Measurements from ENCODE around the gene RUNX3. TPM values are rescaled to one million over a fixed set of nuclear protein-coding genes. Genes with fewer than 3 reads are reported as not detected.

Gene RUNX3
- total and polyA plus RNA-seq, 2 donors (not counting 1 experiment from before 2014, with no cell fraction given): 0.48 to 0.66 TPM

DNA sequence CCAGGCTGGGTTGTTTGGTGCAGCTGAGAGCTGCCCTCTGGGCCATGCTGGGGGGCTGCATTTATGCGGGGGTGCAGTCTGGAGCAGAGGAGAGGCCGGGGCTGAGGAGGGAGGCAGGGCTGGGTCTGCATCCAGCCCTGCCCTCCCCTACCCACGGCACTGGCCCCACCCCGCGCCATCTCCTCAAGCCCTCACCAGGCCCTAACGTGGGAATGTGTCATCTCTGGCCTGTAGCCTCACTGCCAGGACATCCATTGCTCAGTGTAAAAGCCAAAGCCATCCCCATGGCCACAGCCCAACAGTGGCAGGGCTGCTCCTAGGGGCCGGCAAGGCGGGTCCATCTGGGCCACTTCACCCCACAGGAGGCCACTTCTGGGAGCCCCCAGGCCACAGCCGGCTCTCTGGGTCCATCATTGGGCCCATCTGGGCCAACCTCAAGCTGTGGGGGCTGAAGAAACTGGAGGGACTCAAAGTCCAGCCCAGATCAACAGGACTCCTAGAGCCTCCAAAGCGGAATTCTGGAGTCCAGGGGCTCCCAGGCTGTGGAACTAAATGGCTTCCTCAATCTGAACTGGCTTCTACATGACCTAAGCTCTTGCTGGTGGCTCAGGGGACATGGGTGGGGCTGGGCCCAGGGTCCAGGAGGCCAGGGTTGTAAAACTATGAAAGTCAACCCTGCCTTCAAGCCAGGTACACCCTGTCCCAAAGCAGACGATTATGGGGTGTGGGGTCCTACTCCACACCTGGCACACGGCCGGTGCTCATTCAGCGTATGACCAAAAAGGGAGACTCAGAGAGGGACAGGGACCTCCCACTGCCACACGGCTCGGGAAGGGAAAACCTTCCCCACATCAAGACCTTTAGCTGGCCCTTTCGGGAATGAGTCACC is 32.6 kb downstream of the RUNX3 start:
- no peaks in the 10 kb centered on the region for H3K36me3 ChIP-seq (ENCODE audit: control insufficient read depth, insufficient read depth, low read length)
- H3K27me3 ChIP-seq (ENCODE audit: control insufficient read depth, insufficient read depth, low read length): peaks cover 3% of the 10 kb centered on the region
- H3K4me3 ChIP-seq (replicated peaks in 1 of 4; ENCODE audit: control extremely low read depth in 1 of 4, insufficient read depth in 1 of 4, low read depth in 3 of 4, low read length in 4 of 4): no peak overlapping the region
- H3K4me1 ChIP-seq (ENCODE audit: control insufficient read depth, extremely low read depth, insufficient read depth, low read length): no peaks in the 10 kb centered on the region
- no peak overlapping the region for H3K27ac ChIP-seq (ENCODE audit: insufficient read depth, low read length)
- H3K79me2 ChIP-seq (ENCODE audit: control insufficient read depth, insufficient read depth, low read length): no peaks in the 10 kb centered on the region
- no peaks in the 10 kb centered on the region for H3K9me3 ChIP-seq (ENCODE audit: control insufficient read depth, insufficient read depth, low read depth, low read length)
- H2AFZ ChIP-seq (ENCODE audit: low read length): no peak overlapping the region
- DNase-seq (ENCODE audit: low read depth in 2 of 2): no peak
- H4K20me1 ChIP-seq (ENCODE audit: control insufficient read depth, extremely low read depth, insufficient read depth, low read length): no peaks in the 10 kb centered on the region
- H3K9ac ChIP-seq (ENCODE audit: insufficient read depth, low read length): no peak overlapping the region
- H3K4me2 ChIP-seq (ENCODE audit: extremely low read depth, insufficient read depth, low read length): no peak overlapping the region
- TF ChIP-seq, protein P1, sequence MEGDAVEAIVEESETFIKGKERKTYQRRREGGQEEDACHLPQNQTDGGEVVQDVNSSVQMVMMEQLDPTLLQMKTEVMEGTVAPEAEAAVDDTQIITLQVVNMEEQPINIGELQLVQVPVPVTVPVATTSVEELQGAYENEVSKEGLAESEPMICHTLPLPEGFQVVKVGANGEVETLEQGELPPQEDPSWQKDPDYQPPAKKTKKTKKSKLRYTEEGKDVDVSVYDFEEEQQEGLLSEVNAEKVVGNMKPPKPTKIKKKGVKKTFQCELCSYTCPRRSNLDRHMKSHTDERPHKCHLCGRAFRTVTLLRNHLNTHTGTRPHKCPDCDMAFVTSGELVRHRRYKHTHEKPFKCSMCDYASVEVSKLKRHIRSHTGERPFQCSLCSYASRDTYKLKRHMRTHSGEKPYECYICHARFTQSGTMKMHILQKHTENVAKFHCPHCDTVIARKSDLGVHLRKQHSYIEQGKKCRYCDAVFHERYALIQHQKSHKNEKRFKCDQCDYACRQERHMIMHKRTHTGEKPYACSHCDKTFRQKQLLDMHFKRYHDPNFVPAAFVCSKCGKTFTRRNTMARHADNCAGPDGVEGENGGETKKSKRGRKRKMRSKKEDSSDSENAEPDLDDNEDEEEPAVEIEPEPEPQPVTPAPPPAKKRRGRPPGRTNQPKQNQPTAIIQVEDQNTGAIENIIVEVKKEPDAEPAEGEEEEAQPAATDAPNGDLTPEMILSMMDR (conservative IDR thresholded peaks at IDR 0.05 in 1 of 2, IDR thresholded peaks at IDR 0.05 in 1 of 2; ENCODE audit: low read depth in 1 of 2, low read length in 2 of 2): no peak
- TF ChIP-seq EZH2 (IDR thresholded peaks at IDR 0.05; ENCODE audit: low read length, missing control alignments): no peak

DNA sequence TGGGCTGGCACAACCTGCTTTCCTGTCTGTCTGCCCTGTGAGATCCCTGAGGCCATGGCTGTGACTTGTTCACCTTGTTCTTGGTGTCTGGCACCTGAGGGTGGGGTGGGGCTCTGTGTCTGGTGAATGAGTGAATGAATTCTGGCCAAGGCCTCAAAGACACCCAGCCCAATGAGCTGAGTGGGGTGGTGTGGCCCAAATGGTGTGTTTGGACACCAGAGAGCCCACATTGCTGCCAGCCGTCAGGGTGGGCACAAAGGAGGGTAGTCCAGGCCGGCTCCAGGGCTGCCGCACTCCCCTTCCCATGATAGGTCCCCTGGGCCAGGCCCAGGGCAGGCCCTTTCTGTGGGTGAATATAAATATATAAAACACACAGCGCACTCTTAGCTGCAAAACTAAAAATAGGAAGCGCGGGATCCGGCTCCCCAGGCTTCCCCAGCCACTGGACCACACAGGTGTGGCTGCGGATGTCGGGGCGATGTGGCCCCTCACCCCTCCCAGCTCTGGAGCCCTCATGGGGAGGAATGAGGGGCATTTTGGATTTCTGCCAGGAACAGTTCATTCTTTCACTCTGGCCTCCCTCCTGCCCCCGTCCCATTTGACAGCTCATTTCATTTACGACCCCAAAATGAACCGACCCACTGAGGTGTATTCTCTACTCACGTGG is 33.3 kb downstream of the RUNX3 start:
- no peaks in the 10 kb centered on the region for H3K79me2 ChIP-seq (ENCODE audit: control insufficient read depth, insufficient read depth, low read length)
- no peaks in the 10 kb centered on the region for H3K4me1 ChIP-seq (ENCODE audit: control insufficient read depth, extremely low read depth, insufficient read depth, low read length)
- no peaks in the 10 kb centered on the region for H3K9me3 ChIP-seq (ENCODE audit: control insufficient read depth, insufficient read depth, low read depth, low read length)
- H3K4me3 ChIP-seq (replicated peaks in 1 of 4; ENCODE audit: control extremely low read depth in 1 of 4, insufficient read depth in 1 of 4, low read depth in 3 of 4, low read length in 4 of 4): no peak overlapping the region
- no peak overlapping the region for H3K27ac ChIP-seq (ENCODE audit: insufficient read depth, low read length)
- TF ChIP-seq, protein P1 (conservative IDR thresholded peaks at IDR 0.05 in 1 of 2, IDR thresholded peaks at IDR 0.05 in 1 of 2; ENCODE audit: low read depth in 1 of 2, low read length in 2 of 2): no peak
- no peak for TF ChIP-seq EZH2 (IDR thresholded peaks at IDR 0.05; ENCODE audit: low read length, missing control alignments)
- DNase-seq (ENCODE audit: low read depth in 2 of 2): no peak
- no peak overlapping the region for H3K9ac ChIP-seq (ENCODE audit: insufficient read depth, low read length)
- no peaks in the 10 kb centered on the region for H4K20me1 ChIP-seq (ENCODE audit: control insufficient read depth, extremely low read depth, insufficient read depth, low read length)
- no peaks in the 10 kb centered on the region for H3K36me3 ChIP-seq (ENCODE audit: control insufficient read depth, insufficient read depth, low read length)
- H3K4me2 ChIP-seq (ENCODE audit: extremely low read depth, insufficient read depth, low read length): no peak overlapping the region
- no peak overlapping the region for H2AFZ ChIP-seq (ENCODE audit: low read length)
- H3K27me3 ChIP-seq (ENCODE audit: control insufficient read depth, insufficient read depth, low read length): peaks cover 3% of the 10 kb centered on the region

DNA sequence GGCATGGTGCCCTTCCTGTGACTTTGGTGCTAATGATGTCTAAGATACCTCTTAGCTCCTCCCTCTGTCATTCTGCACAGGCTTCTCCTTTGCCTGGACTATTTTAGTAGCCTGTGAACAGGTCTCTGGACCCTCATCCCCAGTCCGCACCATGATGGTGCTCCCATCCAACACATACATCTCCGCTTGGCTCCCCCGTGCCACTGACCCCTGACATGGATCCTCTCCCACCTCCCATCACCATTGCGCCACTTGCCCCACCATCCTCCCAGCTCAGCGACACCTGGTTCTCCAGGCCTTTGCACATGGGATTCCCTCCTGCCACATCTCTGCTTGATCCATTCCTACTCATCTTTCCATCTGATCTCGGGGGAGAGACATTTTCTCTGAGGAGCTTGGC is 33.9 kb downstream of the RUNX3 start:
- Histone ChIP-seq H3K4me1 (ENCODE audit: control insufficient read depth, extremely low read depth, insufficient read depth, low read length) (no peaks in the 10 kb centered on the region), H3K79me2 (ENCODE audit: control insufficient read depth, insufficient read depth, low read length) (no peaks in the 10 kb centered on the region), H3K9me3 (ENCODE audit: control insufficient read depth, insufficient read depth, low read depth, low read length) (no peaks in the 10 kb centered on the region), H3K4me3 (replicated peaks in 1 of 4; ENCODE audit: control extremely low read depth in 1 of 4, insufficient read depth in 1 of 4, low read depth in 3 of 4, low read length in 4 of 4) (no peak overlapping the region), H2AFZ (ENCODE audit: low read length) (no peak overlapping the region), H3K4me2 (ENCODE audit: extremely low read depth, insufficient read depth, low read length) (no peak overlapping the region), H3K27ac (ENCODE audit: insufficient read depth, low read length) (no peak overlapping the region), H3K36me3 (ENCODE audit: control insufficient read depth, insufficient read depth, low read length) (no peaks in the 10 kb centered on the region), H3K9ac (ENCODE audit: insufficient read depth, low read length) (no peak overlapping the region), H4K20me1 (ENCODE audit: control insufficient read depth, extremely low read depth, insufficient read depth, low read length) (no peaks in the 10 kb centered on the region), H3K27me3 (ENCODE audit: control insufficient read depth, insufficient read depth, low read length) (peaks cover 3% of the 10 kb centered on the region)
- TF ChIP-seq, protein P1 (conservative IDR thresholded peaks at IDR 0.05 in 1 of 2, IDR thresholded peaks at IDR 0.05 in 1 of 2; ENCODE audit: low read depth in 1 of 2, low read length in 2 of 2): no peak
- no peak for TF ChIP-seq EZH2 (IDR thresholded peaks at IDR 0.05; ENCODE audit: low read length, missing control alignments)
- no peak for DNase-seq (ENCODE audit: low read depth in 2 of 2)

All from fibroblast of lung (primary cell).